Measurements from ENCODE around the gene CD180.

- no peak for TF ChIP-seq CTCF (IDR thresholded peaks at IDR 0.05)
- TF ChIP-seq POLR2A (IDR thresholded peaks at IDR 0.05), result no peak
Observed at GRCh38 chr5:67143549-67143948, 53.0 kb downstream of the CD180 start.
